ENCODE results near the gene YEATS2. TPM values are rescaled to one million over a fixed set of nuclear protein-coding genes. Genes with fewer than 3 reads are reported as not detected.

Gene YEATS2
- polyA plus RNA-seq, 1 of the 3 experiments (the other 2 are of a cell fraction): 19.9 TPM

GRCh38 chr3:183698318-183698751, 738 bp downstream of the YEATS2 start:
- TF ChIP-seq SIN3A (IDR thresholded peaks at IDR 0.05; ENCODE audit: borderline replicate concordance, low read depth, low read length) (0 out of 2 replicates have a peak, but pooled peaks have one; percentile 44), USF1 (IDR thresholded peaks at IDR 0.05; ENCODE audit: borderline replicate concordance, low read depth) (no peak), RAD21 (IDR thresholded peaks at IDR 0.05; ENCODE audit: low read length) (no peak), JUND (IDR thresholded peaks at IDR 0.05) (no peak)
- Histone ChIP-seq H3K4me3 (ENCODE audit: low read depth in 2 of 2, low read length in 1 of 2) (peak overlapping the region; percentile 80 to 85), H3K4me2 (peak overlapping the region; percentile 74), H2AFZ (ENCODE audit: low read depth) (peak overlapping the region; percentile 79; the same call in 1 of the 2 replicates), H3K4me1 (ENCODE audit: control insufficient read depth in 1 of 2, insufficient read depth in 2 of 2, low read depth in 1 of 2, low read length in 1 of 2) (peaks cover 0 to 7% of the 10 kb centered on the region in 2 experiments; a peak in 2 of 4 replicates), H3K9me3 (no peaks in the 10 kb centered on the region), H3F3A (replicated peaks; ENCODE audit: insufficient read depth) (peaks cover 5% of the 10 kb centered on the region), H3K79me2 (ENCODE audit: insufficient read depth) (peaks cover 56% of the 10 kb centered on the region), H3K9me2 (no peaks in the 10 kb centered on the region), H3K27me3 (ENCODE audit: insufficient read depth) (no peaks in the 10 kb centered on the region), H4K20me1 (ENCODE audit: insufficient read depth) (peaks cover 42% of the 10 kb centered on the region), H3K36me3 (replicated peaks in 1 of 2; ENCODE audit: control insufficient read depth in 1 of 2, insufficient read depth in 2 of 2, low read length in 1 of 2) (peaks cover 0 to 12% of the 10 kb centered on the region in 2 experiments), H3K27ac (ENCODE audit: low read depth in 2 of 2, low read length in 1 of 2) (peak overlapping the region; percentile 78 to 84), H3K9ac (peak overlapping the region; percentile 93)
- WGBS (ENCODE audit: low lambda C conversion rate): 4% methylated on average over 10 of the region's 13 CpGs
- DNase-seq: peak; percentile 73
- CTCF ChIA-PET: interaction anchor here (1.1 to 1.5 kb wide), 3 partner anchors 10 to 195 kb away, joined by 3 read pairs; no protein-coding TSS in a partner anchor
- POLR2A ChIA-PET: interaction anchor here (0.6 to 2.7 kb wide), 6 partner anchors 12 to 547 kb away, joined by 3 to 20 read pairs (median 4); partner anchors contain the start of gene KLHL24

GRCh38 chr3:183698756-183699155, 1.2 kb downstream of the YEATS2 start:
- CTCF ChIA-PET: interaction anchor here (0.9 to 1.5 kb wide), 3 partner anchors 10 to 196 kb away, joined by 3 read pairs; no protein-coding TSS in a partner anchor

More at GRCh38 chr3:183698756-183699155, 1.2 kb downstream of the YEATS2 start:
- H3K27me3 ChIP-seq (ENCODE audit: insufficient read depth): no peaks in the 10 kb centered on the region
- H3K79me2 ChIP-seq (ENCODE audit: insufficient read depth): peaks cover 60% of the 10 kb centered on the region
- no peaks in the 10 kb centered on the region for H3K9me3 ChIP-seq
- H4K20me1 ChIP-seq (ENCODE audit: insufficient read depth): peaks cover 46% of the 10 kb centered on the region
- peaks cover 0 to 7% of the 10 kb centered on the region in 2 experiments; a peak in 2 of 4 replicates for H3K4me1 ChIP-seq (ENCODE audit: control insufficient read depth in 1 of 2, insufficient read depth in 2 of 2, low read depth in 1 of 2, low read length in 1 of 2)
- DNase-seq: no peak
- TF ChIP-seq RCOR1 (IDR thresholded peaks at IDR 0.05; ENCODE audit: low read length) (no peak), CTCF (IDR thresholded peaks at IDR 0.05) (no peak), CHD2 (IDR thresholded peaks at IDR 0.05; ENCODE audit: low read length, partially characterized antibody) (no peak), MXI1 (IDR thresholded peaks at IDR 0.05; ENCODE audit: low read depth, low read length) (peak; percentile 47; the same call in 1 of the 2 replicates), JUND (IDR thresholded peaks at IDR 0.05) (no peak), RXRA (IDR thresholded peaks at IDR 0.05; ENCODE audit: borderline replicate concordance, low read depth) (no peak)
- 6% methylated on average over 9 of the region's 9 CpGs for WGBS (ENCODE audit: low lambda C conversion rate)
- H2AFZ ChIP-seq (ENCODE audit: low read depth): peak overlapping the region; percentile 79; the same call in 1 of the 2 replicates
- H3K4me2 ChIP-seq: peak overlapping the region; percentile 74
- H3K9me2 ChIP-seq: no peaks in the 10 kb centered on the region
- POLR2A ChIA-PET: interaction anchor here (0.6 to 2.7 kb wide), 4 partner anchors 12 to 548 kb away, joined by 3 to 20 read pairs (median 6); partner anchors contain the start of gene KLHL24
- peak overlapping the region; percentile 78 to 84 for H3K27ac ChIP-seq (ENCODE audit: low read depth in 2 of 2, low read length in 1 of 2)
- peaks cover 5% of the 10 kb centered on the region for H3F3A ChIP-seq (replicated peaks; ENCODE audit: insufficient read depth)
- H3K9ac ChIP-seq: peak overlapping the region; percentile 93
- peak overlapping the region; percentile 80 to 85 for H3K4me3 ChIP-seq (ENCODE audit: low read depth in 2 of 2, low read length in 1 of 2)
- H3K36me3 ChIP-seq (replicated peaks in 1 of 2; ENCODE audit: control insufficient read depth in 1 of 2, insufficient read depth in 2 of 2, low read length in 1 of 2): peaks cover 0 to 12% of the 10 kb centered on the region in 2 experiments

Data from SK-N-SH (cell line).